Measurements from ENCODE around the gene CRBN.

CRBN gene

GRCh38 chr3:3170998-3171397 lies 8.5 kb downstream of the CRBN start:
- DNase-seq (ENCODE audit: low read depth): no peak

GRCh38 chr3:3165650-3166049 lies 13.8 kb downstream of the CRBN start:
- DNase-seq (ENCODE audit: low read depth): no peak

- no peak for DNase-seq (ENCODE audit: low read depth)
Observed at GRCh38 chr3:3165241-3165640, 14.2 kb downstream of the CRBN start.

- DNase-seq (ENCODE audit: low read depth): no peak
Observed at GRCh38 chr3:3160826-3161225, 18.7 kb downstream of the CRBN start.

- DNase-seq (ENCODE audit: low read depth): no peak
Observed at GRCh38 chr3:3157484-3157883, 22.0 kb downstream of the CRBN start.

GRCh38 chr3:3154879-3155610 lies 24.4 kb downstream of the CRBN start:
- no peak for DNase-seq (ENCODE audit: low read depth)

- no peak for DNase-seq (ENCODE audit: low read depth)
Observed at GRCh38 chr3:3151513-3151912, 28.0 kb downstream of the CRBN start.

- no peak for DNase-seq (ENCODE audit: low read depth)
Observed at GRCh38 chr3:3149560-3149959, 29.9 kb downstream of the CRBN start.

GRCh38 chr3:3145831-3146230 lies 33.7 kb downstream of the CRBN start:
- no peak for DNase-seq (ENCODE audit: low read depth)

GRCh38 chr3:3141939-3142338 lies 37.6 kb downstream of the CRBN start:
- no peak for DNase-seq (ENCODE audit: low read depth)

- no peak for DNase-seq (ENCODE audit: low read depth)
Observed at GRCh38 chr3:3137526-3137925, 42.0 kb downstream of the CRBN start.

GRCh38 chr3:3134750-3135448 lies 44.6 kb downstream of the CRBN start:
- no peak for DNase-seq (ENCODE audit: low read depth)

- no peak for DNase-seq (ENCODE audit: low read depth)
Observed at GRCh38 chr3:3133500-3133899, 46.0 kb downstream of the CRBN start.

GRCh38 chr3:3129579-3129978 lies 49.9 kb downstream of the CRBN start:
- DNase-seq (ENCODE audit: low read depth): no peak

- DNase-seq (ENCODE audit: low read depth): no peak
Observed at GRCh38 chr3:3127432-3128010, 52.0 kb downstream of the CRBN start.

- DNase-seq (ENCODE audit: low read depth): peak; percentile 94
Observed at GRCh38 chr3:3126477-3127431, 52.7 kb downstream of the CRBN start, which contains the start of gene TRNT1. Gene TRNT1 (plus strand): TSS chr3:3126940. CDS start chr3:3129041, 2,101 bp downstream.

- DNase-seq (ENCODE audit: low read depth): no peak
Observed at GRCh38 chr3:3125977-3126376, 53.5 kb downstream of the CRBN start.

- no peak for DNase-seq (ENCODE audit: low read depth)
Observed at GRCh38 chr3:3119393-3119851, 60.1 kb downstream of the CRBN start.

- no peak for DNase-seq (ENCODE audit: low read depth)
Observed at GRCh38 chr3:3117651-3118050, 61.8 kb downstream of the CRBN start.

- DNase-seq (ENCODE audit: low read depth): no peak
Observed at GRCh38 chr3:3113042-3113709, 66.3 kb downstream of the CRBN start.

- DNase-seq (ENCODE audit: low read depth): no peak
Observed at GRCh38 chr3:3110749-3111361, 68.6 kb downstream of the CRBN start.

Data from stimulated activated CD8-positive, alpha-beta memory T cell treated with anti-CD3 and anti-CD28 coated beads, Interleukin-7, amount 100 ng/mL, for 24 hours (primary cell).